HG02973 (cell line): ENCODE results near the gene BST1.
"Not testable (repeated sequence)": the region's sequence is repeated elsewhere in the genome, so short reads cannot be mapped to it uniquely, and the experiment has no call there.

ENCODE experiments used
- ATAC-seq: cut with Tn5 transposase; IDR thresholded peaks from one replicate; pipeline ENCODE4 v1.9.1; 2021; ENCODE audit warnings: moderate library complexity; ENCODE audit not compliant: unreplicated experiment

BST1 gene

DNA sequence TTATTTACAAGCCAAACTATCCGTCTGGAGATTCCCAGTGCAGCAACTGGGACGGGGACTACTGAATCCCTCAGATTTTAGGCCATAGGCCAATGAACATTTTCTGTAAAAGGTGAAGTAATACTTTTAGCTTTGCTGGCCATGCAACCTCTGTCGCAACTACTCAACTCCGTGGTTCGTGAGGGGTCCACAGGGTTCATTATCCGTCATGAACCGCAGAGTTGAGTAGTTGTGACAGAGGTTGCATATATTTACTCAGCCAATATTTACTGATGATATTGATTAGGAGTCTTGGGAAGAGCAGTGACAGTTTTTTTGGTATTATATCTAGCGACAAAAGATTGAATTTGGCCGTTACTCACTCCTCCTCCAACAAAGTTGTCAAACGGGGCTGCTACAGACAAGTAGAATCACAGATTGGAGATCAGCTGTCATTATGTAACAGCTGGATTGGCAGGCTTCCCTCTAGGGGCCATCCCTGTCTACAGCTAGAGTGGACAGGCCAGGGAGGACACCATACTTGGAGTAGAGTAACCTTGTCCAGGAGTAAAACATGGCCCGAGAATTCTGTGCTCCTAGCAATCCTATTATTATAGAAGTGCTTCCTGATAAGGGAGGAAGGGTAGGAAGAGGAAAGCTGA lies 38.0 kb downstream of the BST1 start:
- ATAC-seq, result no peak

DNA sequence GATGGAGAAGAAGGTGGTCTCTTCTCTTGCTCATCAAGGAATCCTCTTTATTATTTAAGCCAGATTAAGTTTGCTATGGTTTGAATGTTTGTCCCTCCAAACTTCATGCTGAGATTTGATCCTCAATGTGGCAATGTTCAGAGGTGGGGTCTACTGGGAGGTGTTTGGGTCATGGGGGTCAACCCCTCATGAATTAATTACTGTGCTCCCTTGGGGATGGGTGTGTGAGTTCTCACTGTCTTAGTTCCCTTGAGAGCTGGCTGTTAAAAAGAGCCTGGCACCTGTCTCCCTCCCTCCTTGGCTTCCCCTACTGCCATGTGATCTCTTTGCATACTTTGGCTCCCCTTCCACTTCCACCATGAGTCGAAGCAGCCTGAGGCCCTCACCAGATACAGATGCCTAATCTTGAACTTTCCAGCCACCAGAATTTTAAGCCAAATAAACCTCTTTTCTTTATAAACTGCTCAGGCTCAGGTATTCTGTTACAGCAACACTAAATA lies 39.3 kb downstream of the BST1 start:
- no peak for ATAC-seq

DNA sequence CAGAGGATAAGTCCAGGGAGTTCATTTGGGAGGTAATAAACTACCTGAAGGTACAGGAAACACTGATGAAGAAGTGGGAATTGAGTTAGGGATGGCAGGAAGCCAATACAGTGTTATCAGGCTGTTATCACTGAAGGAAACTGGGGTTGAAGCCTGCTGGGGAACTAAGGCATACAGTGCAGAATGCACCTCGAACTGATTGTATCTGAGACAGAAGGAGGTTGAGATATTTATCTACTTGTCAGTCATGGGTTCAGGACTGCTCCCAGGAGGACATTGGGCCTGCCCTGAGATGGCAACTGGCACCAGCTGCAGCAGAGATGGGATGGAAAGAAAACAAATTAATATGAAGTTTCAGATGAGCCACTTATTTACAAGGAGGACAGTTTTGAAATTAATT lies 39.8 kb downstream of the BST1 start:
- no peak for ATAC-seq

DNA sequence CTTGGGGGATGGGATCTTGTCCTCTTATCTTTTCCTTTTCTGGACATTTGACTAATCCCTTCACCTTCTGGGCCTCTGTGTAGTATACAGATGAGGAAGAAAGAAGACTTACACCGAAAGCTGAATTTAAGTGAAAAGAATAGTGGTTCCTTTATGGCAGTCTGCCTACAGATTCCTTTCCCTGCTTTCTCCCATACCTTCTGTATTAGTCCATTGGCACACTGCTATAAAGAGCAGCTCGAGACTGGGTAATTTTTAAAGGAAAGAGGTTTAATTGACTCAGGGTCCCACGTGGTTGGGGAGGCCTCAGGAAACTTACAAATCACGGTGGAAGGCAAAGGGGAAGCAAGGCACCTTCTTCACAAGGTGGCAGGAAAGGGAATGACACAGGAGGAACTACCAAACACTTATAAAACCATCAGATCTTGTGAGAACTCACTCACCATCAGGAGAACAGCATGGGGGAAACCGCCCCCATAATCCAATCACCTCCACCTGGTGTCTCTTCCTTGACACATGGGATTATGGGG lies 41.2 kb downstream of the BST1 start:
- no peak for ATAC-seq

DNA sequence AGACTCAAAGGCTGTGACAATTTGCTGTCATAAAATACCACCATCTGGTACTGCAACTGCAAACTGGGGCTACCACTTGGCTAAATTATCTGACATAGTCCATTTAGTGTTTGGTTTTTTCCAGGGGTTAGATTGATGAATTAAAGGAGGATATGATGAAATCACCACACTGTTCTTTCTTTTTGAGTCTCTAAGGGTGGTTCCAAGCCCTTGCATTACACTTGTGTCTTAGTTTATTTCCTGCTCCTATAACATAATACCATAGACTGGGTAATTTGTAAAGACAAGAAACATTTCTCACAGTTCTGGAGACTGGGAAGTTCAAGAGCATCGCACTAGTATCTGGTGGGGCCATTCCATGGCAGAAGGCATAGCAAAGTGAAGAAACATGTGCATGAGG lies 43.2 kb downstream of the BST1 start:
- ATAC-seq, result no peak

DNA sequence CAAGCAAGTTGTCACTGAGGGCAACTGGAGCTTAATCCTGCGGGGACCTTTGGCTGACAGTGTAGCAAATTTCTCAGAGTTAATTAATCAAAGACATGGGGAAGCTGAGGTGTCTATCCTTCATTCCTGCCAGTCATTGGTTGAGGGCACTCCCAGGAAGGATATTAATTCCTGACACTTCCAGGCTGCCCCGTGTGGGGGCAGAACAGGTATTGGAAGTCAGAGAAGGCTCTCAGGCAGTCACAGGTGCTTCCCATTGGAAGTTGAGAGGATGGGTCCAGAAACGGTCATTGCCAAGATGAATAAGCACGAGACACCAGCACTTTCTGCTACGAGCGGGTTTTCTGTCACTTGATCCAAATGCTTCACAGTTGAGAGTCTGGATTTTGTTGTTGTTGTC lies 46.1 kb downstream of the BST1 start:
- ATAC-seq, result no peak

DNA sequence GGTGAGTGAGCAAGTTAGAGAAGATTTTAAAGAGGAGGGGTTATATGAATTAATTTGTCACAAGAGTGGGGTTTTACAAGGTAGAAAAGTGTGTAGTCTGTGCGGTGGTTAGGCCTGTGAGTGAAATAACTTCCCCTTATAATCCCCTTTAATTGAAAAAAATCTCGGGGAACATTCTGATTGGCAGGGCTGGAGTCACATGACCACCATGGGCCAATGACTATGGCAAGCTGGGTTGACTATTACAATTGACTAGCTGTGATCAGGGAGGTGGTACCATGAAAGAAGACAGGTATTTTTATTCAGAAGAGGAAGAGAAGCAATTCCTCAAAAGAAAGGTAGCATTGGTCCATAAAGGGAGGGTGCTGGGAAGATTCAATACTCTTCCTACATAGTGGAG lies 48.3 kb downstream of the BST1 start:
- no peak for ATAC-seq

DNA sequence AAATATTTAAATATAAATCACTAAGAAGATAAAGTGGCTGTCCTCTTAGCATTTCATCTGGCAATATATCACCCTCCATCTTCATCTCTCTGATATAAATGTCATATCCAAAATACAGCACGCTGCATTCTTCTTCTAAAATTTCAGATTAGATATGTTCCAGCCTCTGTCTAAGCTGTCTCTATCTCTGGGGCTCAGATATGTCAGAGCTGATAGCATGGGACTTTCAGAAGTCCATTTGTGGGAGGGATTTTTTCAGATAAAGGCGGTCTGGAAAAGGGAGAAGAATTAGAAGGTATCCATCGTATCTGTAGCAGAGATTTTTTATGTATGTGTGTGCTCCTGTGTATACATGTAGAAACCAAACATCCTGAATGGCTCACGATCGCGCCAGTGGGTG lies 50.2 kb downstream of the BST1 start:
- no peak for ATAC-seq

DNA sequence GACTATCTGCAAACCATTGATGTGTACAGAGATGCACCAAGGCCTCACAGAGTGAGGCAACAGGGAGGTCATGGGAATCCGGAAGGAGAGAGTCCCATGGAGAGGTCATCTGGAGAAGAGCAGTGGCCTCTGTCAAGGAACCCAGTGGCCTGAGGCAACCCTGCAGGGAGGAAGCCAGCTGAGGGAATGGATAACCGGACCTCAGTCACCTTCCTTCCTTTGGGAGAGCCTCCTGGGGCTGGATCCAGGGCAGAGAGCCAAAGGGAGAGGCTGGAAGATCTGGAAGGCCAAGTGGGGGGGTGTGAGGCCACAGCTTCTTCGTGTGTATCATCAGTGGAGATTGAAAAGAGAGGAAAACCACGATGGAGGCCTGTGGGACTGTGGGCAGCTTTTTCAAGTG lies 50.9 kb downstream of the BST1 start:
- no peak for ATAC-seq

DNA sequence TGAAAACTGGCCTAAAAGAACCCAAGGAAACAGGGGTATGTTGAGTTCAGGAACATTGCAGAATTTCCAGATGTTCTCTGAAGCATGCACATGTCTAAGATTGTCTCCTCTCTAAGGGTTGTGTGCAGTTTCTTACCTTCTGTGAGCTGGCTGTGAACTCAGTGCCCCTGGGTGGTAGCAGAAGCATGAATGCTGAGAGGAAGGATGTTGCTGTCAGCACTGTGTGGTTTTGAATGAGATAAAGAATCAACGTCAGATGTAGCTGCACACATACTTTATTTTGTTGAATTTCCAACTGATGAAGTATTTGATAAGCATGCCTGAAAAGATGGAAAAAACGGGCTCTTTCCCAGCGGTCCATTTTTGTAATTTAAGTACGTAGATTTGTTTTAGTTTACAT lies 51.5 kb downstream of the BST1 start:
- no peak for ATAC-seq

DNA sequence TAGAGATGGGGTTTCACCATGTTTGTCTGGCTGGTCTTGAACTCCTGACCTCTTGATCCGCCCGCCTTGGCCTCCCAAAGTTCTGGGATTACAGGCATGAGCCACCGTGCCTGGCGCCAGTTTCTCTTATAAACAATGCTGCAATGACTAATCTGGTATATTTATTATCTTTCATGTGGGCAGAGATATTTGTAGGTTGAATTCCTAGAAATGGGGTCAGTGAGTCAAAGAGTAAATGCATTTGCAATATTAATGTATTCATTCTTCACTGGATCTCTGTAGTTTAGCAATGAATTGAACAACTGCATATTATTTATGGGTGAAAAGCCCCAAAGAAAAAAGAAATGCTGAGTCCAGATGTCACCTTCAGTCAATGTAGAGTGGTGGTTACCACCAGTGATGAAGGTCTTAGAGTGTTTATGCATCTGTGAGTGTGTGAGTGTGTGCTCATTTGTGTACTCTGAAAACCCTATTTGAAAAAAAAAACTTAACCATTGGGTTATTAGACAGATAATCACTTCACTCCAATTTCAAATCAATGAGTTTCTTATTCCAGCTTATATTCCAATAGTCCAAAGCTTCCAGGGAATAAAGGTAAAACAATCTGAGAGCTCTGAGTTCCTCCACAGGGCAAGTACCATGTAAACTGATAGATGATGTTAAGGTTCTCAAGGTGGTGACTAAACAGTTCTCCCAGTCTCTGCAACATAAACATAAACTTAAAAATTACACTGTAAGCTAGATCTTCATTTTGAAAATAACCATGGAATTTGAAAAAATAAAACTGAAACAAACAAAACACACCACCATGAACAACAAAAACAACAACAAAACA lies 52.7 kb downstream of the BST1 start:
- ATAC-seq, result no peak

DNA sequence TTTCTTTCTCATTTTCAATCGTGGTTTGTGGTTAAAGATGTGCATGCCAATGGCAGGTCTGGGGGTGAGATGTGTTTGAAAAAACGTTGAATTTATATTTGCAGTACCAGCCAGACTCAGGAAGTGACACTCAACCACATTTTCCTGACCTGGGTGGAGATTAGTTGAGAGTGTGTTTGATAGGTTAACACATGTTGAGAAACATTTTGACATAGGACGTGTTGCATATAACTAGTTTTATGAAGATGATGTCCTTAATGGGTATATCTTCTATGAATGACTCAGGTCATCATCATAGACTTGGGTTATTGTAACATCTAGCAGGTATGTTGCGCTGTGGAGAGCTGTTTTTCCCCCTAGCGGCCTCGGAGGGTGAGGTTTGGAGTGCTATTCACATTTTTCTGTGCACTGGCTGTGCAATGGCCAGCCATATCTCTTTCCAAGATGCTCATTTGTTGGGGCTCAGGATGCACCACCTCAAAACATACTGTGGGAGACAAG lies 53.5 kb downstream of the BST1 start:
- peak; percentile 83 for ATAC-seq

DNA sequence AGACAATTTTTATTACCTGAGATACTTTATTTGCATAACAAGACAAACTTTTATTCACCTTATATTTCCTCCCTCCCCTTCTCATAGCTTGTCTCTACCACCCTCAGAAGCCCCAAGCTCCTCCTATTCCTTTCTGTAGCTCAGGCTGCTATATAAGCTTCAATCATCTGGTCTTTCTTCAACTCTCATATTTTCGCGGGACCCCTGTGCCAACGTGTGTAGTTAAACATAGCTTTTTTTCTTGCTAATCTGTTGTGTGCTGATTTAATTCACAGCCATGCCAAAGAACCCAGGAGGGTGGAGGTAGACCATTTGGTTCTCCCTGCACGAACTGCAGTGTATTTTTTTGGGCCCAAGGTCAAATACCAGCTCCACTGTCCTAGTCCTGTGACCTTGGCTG lies 54.2 kb downstream of the BST1 start:
- no peak for ATAC-seq

DNA sequence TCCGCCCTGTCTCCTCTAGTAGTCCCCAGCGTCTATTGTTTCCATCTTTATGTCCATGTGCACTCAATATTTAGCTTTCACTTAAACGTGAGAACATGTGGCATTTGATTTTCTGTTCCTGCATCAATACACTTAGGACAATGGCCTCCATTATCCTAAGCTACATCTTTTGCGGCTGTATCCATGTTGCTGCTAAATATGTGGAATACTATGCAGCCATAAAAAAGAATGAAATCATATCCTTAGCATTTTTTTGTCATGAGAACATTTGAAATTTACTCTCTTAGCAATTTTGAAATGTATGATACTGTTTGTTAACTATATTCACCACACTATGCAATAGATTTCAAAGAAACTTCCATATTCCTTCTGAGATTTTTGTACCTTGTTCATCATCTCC lies 55.4 kb downstream of the BST1 start:
- ATAC-seq, result no peak

DNA sequence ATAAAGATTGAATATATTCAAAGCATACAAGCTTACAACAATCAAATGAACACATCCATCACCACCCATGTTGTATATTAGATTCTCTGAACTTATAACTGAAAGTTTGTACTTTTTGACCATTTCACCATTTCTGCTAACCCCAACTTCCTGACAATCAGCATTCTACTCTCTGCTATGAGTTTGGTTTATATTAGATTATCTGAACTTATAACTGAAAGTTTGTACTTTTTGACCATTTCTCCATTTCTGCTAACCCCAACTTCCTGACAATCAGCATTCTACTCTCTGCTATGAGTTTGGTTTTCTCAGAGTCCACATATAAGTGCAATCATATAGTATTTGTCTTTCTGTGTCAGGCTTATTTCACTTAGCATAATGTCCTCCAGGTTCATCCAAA lies 59.6 kb downstream of the BST1 start:
- ATAC-seq, result not testable (repeated sequence)

DNA sequence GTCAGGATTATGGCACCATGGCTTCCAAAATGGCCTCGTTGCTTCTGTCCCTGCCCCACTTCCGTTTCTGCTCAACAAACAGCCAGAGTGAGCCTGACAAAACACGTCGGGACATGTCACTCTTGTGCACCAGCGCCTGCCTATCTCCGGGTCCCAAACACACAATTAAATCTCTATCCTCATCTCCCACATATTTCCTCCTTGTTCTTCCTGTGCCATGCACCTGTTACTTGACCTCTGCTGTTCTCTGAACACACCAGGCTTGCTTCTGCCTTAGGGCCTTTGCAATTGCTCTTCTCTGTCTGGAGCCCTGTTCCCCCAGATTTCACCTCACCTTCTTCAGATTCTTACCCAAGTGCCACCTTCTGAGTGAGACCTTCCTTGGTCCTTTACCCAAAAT lies 62.5 kb downstream of the BST1 start:
- no peak for ATAC-seq

DNA sequence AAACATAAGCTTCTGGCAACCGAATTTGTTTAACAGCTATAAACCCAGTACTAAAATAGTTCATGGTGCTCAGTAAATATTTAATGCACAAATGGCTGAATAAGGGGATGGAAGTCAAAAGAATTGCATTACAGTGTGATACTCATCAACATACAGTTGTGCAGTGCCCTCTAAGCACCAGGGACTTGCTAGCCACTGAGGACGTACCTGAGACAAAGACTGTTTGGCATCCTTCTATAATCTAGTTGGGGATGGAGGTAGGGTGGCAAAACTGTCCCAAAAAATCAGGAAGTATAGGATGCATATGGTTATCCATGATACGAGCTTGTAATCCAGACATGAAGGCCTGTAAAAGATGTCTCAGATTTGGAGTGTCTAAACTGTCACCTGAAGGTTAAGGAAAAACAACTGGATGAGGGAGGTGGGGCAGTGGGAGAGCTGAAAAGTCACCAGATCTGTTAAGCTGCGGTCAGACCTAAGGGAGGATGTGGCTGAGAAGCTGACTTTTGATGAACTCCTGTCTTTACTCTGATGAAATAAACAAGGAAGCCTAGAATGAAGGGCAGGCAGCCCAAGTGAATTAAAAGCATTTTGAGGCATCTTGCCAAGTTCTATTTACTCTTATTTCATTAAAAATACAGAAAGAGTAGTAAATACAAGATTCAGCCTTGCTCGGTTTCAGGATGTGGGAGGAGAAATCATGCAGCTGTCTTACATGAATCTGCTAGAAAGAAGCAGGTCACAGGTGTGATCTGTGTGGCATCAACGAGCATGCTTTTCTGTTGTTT lies 63.2 kb downstream of the BST1 start:
- peak; percentile 60 for ATAC-seq

DNA sequence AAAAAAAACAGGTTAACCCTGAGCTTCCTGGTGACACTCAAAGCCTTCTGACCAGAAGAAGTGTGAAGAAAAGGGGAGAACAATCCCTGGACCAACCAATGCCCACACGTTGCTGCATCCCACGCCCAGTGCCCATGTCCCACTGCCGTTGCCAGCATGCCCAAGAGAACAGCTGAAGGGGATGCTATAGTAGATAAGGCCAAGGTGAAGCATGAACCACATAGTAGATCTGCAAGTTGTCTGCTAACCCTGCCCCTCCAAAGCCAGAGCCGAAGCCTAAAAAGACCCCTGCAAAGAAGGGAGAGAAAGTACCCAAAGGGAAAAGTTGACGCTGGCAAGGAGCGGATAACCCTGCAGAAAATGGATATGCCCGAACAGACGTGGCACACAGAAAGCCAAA lies 64.0 kb downstream of the BST1 start:
- ATAC-seq, result no peak

DNA sequence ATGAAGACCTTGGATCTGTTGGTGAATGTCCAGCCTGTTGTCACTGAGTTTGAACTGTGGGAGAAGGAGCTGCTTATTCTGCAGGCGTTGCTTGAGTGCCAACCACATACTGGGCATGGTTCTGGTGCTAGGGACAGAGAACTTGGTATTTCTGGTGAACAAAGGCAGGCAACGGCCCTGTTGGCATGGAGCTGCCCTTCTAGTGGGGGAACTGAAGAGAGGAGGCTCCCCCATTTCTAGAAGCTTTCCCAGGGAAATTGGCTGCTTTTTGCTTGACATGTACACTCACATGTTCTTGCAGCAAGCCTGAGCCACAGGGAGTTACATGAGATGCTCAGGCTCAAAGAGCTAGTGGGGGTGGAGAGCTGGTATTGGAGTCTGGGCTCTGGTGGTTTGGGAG lies 66.3 kb downstream of the BST1 start:
- ATAC-seq, result no peak

DNA sequence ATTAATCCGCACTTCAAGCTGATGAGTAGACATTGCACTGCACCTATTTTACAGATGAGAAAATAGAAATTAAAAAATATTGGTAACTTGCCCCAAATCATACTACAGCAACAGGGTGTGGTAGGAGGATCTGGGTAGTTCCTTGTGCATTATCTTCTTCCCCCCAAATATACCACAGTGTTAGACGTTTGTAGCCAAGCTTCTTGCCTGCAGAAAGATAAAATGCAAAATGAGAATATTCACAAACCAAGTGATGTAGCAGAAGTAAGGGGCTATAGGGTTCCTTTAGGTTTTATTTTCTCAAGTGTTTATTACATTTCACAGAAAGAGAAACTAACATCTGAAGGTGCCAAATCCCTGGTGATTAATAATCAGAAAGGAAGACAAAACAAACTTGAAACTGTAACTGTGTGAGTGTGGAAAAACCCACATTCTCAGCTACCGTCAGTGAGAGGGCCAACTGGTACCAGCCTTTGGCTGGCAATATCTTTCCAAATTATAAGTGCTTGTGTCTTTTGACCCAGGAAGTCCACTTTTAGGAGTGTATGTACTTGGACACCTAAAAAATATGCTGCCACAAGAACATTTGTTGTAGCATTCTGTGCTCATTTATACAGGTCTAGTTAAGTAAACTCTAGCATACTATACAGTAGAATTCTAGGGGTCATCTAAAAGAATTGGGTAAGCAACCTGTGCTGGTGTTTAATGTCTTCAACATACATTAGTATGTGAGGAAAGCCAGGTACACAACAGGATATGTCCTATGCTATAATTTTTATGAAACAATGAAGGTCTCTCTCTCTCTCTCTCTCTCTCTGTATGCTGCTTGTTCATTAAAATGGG lies 68.6 kb downstream of the BST1 start:
- peak; percentile 79 for ATAC-seq
